ENCODE results near the gene CSGALNACT2. TPM values are rescaled to one million over a fixed set of nuclear protein-coding genes. Genes with fewer than 3 reads are reported as not detected.

The CSGALNACT2 gene
- polyA plus RNA-seq, 1 of the 3 experiments (the other 2 are of a cell fraction): 11.5 TPM

DNA sequence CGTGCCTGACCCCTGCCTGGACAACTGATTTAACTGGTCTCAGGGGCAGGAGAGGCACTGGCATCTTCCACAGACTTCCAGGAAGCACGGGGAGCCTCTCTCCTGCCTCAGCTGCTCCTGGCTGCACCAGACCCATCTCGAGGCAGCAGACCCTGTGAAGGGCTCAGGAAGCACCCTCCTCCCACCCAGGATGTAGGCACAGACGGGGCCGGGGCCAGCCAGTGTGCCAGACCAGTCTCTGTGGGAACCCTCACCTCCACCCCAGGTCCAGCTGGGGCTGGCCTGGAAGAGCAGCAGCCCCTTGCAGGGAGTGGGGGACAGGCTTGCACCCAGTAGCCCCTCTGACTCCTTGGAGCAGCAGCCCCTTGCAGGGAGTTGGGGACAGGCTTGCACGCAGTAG lies 72.3 kb downstream of the CSGALNACT2 start:
- H3K4me1 ChIP-seq (ENCODE audit: control insufficient read depth in 1 of 2, insufficient read depth in 2 of 2, low read depth in 1 of 2, low read length in 1 of 2): peaks cover 0 to 7% of the 10 kb centered on the region in 2 experiments; a peak in 1 of 4 replicates
- H3K36me3 ChIP-seq (replicated peaks in 1 of 2; ENCODE audit: control insufficient read depth in 1 of 2, insufficient read depth in 2 of 2, low read length in 1 of 2): no peaks in the 10 kb centered on the region
- no peaks in the 10 kb centered on the region for H3F3A ChIP-seq (replicated peaks; ENCODE audit: insufficient read depth)
- no peaks in the 10 kb centered on the region for H3K9me2 ChIP-seq
- H3K9ac ChIP-seq: no peak overlapping the region
- POLR2A ChIA-PET: no interaction called here
- no peak for DNase-seq
- 46% methylated on average over 3 of the region's 6 CpGs for WGBS (ENCODE audit: low lambda C conversion rate)
- H4K20me1 ChIP-seq (ENCODE audit: insufficient read depth): no peaks in the 10 kb centered on the region
- no peaks in the 10 kb centered on the region for H3K9me3 ChIP-seq
- no peak overlapping the region for H3K27ac ChIP-seq (ENCODE audit: low read depth in 2 of 2, low read length in 1 of 2)
- TF ChIP-seq, protein P1, sequence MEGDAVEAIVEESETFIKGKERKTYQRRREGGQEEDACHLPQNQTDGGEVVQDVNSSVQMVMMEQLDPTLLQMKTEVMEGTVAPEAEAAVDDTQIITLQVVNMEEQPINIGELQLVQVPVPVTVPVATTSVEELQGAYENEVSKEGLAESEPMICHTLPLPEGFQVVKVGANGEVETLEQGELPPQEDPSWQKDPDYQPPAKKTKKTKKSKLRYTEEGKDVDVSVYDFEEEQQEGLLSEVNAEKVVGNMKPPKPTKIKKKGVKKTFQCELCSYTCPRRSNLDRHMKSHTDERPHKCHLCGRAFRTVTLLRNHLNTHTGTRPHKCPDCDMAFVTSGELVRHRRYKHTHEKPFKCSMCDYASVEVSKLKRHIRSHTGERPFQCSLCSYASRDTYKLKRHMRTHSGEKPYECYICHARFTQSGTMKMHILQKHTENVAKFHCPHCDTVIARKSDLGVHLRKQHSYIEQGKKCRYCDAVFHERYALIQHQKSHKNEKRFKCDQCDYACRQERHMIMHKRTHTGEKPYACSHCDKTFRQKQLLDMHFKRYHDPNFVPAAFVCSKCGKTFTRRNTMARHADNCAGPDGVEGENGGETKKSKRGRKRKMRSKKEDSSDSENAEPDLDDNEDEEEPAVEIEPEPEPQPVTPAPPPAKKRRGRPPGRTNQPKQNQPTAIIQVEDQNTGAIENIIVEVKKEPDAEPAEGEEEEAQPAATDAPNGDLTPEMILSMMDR (IDR thresholded peaks at IDR 0.05): no peak
- TF ChIP-seq GATA2 (CRISPR knock-in tag; IDR thresholded peaks at IDR 0.05) (no peak), SMC3 (IDR thresholded peaks at IDR 0.05; ENCODE audit: low read depth, low read length) (no peak), TAF1 (IDR thresholded peaks at IDR 0.05; ENCODE audit: borderline replicate concordance, low read depth, low read length) (no peak), MXI1 (IDR thresholded peaks at IDR 0.05; ENCODE audit: low read depth, low read length) (no peak), NRF1 (IDR thresholded peaks at IDR 0.05; ENCODE audit: low read depth, low read length) (no peak), FOSL2 (IDR thresholded peaks at IDR 0.05; ENCODE audit: borderline replicate concordance, low read depth) (no peak), JUND (IDR thresholded peaks at IDR 0.05) (no peak), TCF12 (IDR thresholded peaks at IDR 0.05) (no peak), NFIC (IDR thresholded peaks at IDR 0.05; ENCODE audit: borderline replicate concordance) (no peak), FOXJ3 (CRISPR knock-in tag; IDR thresholded peaks at IDR 0.05) (no peak), EP300 (IDR thresholded peaks at IDR 0.05; ENCODE audit: borderline replicate concordance in 1 of 2, low read depth in 1 of 2, low read length in 1 of 2) (no peak)
- TF ChIP-seq, protein P2, sequence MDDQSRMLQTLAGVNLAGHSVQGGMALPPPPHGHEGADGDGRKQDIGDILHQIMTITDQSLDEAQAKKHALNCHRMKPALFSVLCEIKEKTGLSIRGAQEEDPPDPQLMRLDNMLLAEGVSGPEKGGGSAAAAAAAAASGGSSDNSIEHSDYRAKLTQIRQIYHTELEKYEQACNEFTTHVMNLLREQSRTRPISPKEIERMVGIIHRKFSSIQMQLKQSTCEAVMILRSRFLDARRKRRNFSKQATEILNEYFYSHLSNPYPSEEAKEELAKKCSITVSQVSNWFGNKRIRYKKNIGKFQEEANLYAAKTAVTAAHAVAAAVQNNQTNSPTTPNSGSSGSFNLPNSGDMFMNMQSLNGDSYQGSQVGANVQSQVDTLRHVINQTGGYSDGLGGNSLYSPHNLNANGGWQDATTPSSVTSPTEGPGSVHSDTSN (IDR thresholded peaks at IDR 0.05): no peak
- TF ChIP-seq, protein P3, sequence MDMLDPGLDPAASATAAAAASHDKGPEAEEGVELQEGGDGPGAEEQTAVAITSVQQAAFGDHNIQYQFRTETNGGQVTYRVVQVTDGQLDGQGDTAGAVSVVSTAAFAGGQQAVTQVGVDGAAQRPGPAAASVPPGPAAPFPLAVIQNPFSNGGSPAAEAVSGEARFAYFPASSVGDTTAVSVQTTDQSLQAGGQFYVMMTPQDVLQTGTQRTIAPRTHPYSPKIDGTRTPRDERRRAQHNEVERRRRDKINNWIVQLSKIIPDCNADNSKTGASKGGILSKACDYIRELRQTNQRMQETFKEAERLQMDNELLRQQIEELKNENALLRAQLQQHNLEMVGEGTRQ (IDR thresholded peaks at IDR 0.05; ENCODE audit: borderline replicate concordance, low read depth, low read length): no peak
- CTCF ChIA-PET: interaction anchor here (1.3 kb wide), 1 partner anchor 251 kb away, joined by 3 read pairs; no protein-coding TSS in a partner anchor
- no peaks in the 10 kb centered on the region for H3K79me2 ChIP-seq (ENCODE audit: insufficient read depth)
- no peak overlapping the region for H3K4me3 ChIP-seq (ENCODE audit: low read depth in 2 of 2, low read length in 1 of 2)
- H3K4me2 ChIP-seq: no peak overlapping the region
- no peak overlapping the region for H2AFZ ChIP-seq (ENCODE audit: low read depth)
- H3K27me3 ChIP-seq (ENCODE audit: insufficient read depth): no peaks in the 10 kb centered on the region

DNA sequence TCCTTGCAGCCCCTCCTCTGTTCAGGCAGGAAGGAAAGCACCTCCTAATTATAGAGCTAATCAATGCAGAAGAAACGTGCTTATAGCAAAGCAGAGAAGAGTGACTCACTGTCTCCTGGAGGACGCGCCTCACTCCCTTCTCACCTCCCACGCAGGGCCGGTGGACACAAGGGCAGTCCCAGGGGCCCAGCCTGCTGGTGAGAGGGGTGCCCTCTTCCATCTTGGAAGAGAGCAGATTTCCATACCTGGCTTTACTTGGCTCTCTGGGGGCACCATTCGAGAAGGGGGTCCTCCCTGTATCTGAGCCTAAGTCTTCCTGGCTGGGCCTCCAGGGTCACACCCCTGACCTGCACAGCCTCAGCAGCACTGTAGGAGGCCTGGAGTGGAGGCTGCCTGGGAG lies 72.8 kb downstream of the CSGALNACT2 start:
- DNase-seq: no peak
- TF ChIP-seq, protein P1 (IDR thresholded peaks at IDR 0.05): no peak
- no peak for TF ChIP-seq MEF2A (IDR thresholded peaks at IDR 0.05; ENCODE audit: borderline replicate concordance, low read depth)
- TF ChIP-seq, protein P4, sequence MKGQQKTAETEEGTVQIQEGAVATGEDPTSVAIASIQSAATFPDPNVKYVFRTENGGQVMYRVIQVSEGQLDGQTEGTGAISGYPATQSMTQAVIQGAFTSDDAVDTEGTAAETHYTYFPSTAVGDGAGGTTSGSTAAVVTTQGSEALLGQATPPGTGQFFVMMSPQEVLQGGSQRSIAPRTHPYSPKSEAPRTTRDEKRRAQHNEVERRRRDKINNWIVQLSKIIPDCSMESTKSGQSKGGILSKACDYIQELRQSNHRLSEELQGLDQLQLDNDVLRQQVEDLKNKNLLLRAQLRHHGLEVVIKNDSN (IDR thresholded peaks at IDR 0.05; ENCODE audit: borderline replicate concordance, low read depth): no peak
- TF ChIP-seq, protein P5, sequence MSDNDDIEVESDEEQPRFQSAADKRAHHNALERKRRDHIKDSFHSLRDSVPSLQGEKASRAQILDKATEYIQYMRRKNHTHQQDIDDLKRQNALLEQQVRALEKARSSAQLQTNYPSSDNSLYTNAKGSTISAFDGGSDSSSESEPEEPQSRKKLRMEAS (IDR thresholded peaks at IDR 0.05; ENCODE audit: low read depth): no peak
- no peak for TF ChIP-seq JUND (IDR thresholded peaks at IDR 0.05)
- no peak for TF ChIP-seq ELF1 (IDR thresholded peaks at IDR 0.05)
- TF ChIP-seq, protein P6, sequence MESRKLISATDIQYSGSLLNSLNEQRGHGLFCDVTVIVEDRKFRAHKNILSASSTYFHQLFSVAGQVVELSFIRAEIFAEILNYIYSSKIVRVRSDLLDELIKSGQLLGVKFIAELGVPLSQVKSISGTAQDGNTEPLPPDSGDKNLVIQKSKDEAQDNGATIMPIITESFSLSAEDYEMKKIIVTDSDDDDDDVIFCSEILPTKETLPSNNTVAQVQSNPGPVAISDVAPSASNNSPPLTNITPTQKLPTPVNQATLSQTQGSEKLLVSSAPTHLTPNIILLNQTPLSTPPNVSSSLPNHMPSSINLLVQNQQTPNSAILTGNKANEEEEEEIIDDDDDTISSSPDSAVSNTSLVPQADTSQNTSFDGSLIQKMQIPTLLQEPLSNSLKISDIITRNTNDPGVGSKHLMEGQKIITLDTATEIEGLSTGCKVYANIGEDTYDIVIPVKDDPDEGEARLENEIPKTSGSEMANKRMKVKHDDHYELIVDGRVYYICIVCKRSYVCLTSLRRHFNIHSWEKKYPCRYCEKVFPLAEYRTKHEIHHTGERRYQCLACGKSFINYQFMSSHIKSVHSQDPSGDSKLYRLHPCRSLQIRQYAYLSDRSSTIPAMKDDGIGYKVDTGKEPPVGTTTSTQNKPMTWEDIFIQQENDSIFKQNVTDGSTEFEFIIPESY (IDR thresholded peaks at IDR 0.05; ENCODE audit: borderline replicate concordance, low read depth): no peak

More for the DNA sequence above, 72.8 kb downstream of the CSGALNACT2 start:
- Histone ChIP-seq H3K9me2 (no peaks in the 10 kb centered on the region), H3K79me2 (ENCODE audit: insufficient read depth) (no peaks in the 10 kb centered on the region), H3K9me3 (no peaks in the 10 kb centered on the region), H3K4me2 (no peak overlapping the region), H3F3A (replicated peaks; ENCODE audit: insufficient read depth) (no peaks in the 10 kb centered on the region), H3K27ac (ENCODE audit: low read depth in 2 of 2, low read length in 1 of 2) (no peak overlapping the region), H3K4me3 (ENCODE audit: low read depth in 2 of 2, low read length in 1 of 2) (no peak overlapping the region), H3K4me1 (ENCODE audit: control insufficient read depth in 1 of 2, insufficient read depth in 2 of 2, low read depth in 1 of 2, low read length in 1 of 2) (peaks cover 0 to 7% of the 10 kb centered on the region in 2 experiments; a peak in 1 of 4 replicates), H4K20me1 (ENCODE audit: insufficient read depth) (no peaks in the 10 kb centered on the region), H2AFZ (ENCODE audit: low read depth) (no peak overlapping the region), H3K27me3 (ENCODE audit: insufficient read depth) (no peaks in the 10 kb centered on the region), H3K36me3 (replicated peaks in 1 of 2; ENCODE audit: control insufficient read depth in 1 of 2, insufficient read depth in 2 of 2, low read length in 1 of 2) (no peaks in the 10 kb centered on the region), H3K9ac (no peak overlapping the region)
- ChIA-PET CTCF (interaction anchor here (1.3 kb wide), 1 partner anchor 251 kb away, joined by 3 read pairs; no protein-coding TSS in a partner anchor), POLR2A (no interaction called here)
- 83% methylated on average over 5 of the region's 6 CpGs for WGBS (ENCODE audit: low lambda C conversion rate)

Data from SK-N-SH (cell line).